GM18867 (cell line): ENCODE results near the gene OR2J3.
"Not testable (repeated sequence)": the region's sequence is repeated elsewhere in the genome, so short reads cannot be mapped to it uniquely, and the experiment has no call there.

Experiments used
- ATAC-seq: cut with Tn5 transposase; IDR thresholded peaks from one replicate; pipeline ENCODE4 v1.9.1; 2021; ENCODE audit warnings: mild to moderate bottlenecking, moderate library complexity; ENCODE audit not compliant: unreplicated experiment

OR2J3 gene

DNA sequence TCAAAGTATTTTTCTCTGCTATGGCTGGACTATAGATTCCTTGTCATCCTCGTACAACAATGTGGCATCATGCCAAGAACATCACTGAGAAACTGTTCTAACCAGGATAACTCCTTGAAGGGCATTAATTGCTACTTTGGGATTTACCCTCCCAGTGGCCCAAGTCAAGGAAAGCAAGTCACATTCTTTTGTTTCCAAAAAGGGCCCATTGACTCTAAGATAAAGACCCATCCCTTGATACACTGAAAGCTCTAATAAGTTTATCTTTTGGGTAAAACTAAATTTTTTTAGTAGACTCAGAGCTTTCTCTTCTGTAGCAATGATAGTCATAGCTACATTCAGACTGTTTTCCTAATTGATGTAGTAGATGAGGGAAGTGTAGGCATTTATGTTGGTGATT lies at the start of gene OR2J3:
Gene OR2J3 (plus strand): TSS at position 301 of the 400 bp plus-strand sequence. CDS start 3,833 bp downstream, outside the sequence.
- ATAC-seq: no peak

DNA sequence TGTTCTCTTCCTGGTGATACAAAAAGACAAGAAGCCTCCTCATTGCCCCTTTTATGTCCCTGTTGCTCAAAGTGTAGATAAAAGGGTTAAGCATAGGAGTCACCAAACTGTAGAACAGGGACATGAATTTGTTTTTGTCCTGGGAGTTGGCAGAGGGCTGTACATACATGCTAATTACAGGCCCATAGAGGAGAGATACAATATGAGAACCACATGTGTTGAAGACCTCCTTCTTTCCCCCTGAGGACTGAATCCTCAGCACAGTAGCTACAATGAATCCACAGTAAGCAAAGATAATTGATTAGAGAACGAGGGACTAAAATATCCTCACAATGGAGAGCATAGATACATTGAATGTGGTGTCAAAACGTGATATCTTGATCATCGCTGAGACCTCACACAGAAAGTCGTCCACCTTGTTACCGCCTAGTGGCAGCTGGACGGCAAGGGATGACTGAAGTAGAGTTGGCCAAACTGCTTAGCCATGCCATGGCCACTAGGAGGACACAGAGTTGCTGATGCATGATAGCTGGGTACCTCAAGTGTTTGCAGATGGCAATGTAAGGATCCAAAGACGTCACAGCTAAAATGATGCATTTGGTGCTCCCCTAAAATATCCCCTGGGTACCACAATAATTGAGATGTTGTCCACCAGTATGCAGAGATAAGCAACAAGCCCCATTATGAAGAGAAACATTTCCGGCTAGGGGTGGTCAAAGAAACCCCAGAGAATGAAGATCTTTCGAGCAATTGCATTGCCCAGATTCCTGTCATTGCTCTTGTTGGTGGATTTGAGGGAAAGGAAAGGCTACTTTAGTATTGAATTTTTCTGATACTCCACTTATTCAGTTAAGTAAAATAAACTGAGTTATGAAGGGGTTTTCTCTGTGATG lies 35.8 kb upstream of the OR2J3 start:
- peak; percentile 81 for ATAC-seq

DNA sequence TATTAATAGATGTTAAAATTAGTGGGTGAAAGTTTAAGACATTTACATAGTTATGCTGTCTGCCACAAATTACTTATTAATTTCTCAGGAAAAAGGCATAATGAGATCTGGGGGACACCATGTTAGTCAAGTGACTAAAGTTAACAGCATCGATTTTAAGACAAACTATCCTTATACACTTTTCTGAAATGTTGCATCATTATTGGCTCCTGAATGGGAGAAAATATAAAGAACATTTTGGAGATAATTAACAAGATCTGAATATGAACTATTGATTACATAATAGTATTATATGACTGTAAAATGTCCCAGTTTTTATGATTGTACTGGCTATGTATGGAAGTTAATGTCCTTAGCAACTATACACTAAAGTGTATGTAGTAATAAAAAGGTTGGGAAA lies 28.7 kb upstream of the OR2J3 start:
- no peak for ATAC-seq

DNA sequence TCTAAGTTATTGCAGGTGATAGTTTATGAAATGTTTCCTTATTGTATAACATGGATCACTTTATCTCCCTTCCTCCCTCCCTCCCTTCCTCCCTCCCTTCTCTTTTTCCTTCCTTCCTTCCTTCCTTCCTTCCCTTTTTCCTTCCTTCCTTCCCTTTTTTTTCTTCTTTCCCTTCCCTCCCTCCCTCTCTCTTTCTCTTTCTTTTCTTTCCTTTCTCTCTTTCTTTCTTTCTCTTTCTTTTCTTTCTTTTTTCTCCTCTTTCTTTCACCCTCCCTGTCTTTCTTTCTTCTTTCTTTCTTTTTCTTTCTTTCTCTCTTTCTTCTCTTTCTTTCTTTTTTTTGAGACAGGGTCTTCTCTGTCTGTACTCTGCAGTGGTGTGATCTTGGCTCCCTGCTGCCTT lies 26.5 kb upstream of the OR2J3 start:
- ATAC-seq: no peak

DNA sequence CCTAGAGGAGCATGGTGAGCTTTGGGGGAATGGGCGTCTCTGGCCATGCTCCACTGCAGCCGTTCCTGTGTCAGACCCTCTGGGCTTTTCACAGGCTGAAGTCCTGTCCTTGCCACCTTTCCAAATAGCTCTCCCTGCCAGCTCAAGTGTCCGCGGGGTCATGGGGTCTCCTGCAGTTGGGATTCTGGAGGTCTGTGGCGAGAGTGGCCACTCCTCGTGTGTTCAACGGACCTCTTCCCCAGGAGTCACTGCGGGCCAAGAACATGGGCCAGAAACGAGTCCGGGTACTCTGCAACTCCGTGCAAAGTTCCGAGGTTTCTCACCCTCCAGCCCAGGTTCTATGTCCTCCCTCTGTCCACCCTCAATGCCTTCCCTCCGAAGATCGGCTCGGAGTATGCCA lies 25.4 kb upstream of the OR2J3 start:
- ATAC-seq: no peak

DNA sequence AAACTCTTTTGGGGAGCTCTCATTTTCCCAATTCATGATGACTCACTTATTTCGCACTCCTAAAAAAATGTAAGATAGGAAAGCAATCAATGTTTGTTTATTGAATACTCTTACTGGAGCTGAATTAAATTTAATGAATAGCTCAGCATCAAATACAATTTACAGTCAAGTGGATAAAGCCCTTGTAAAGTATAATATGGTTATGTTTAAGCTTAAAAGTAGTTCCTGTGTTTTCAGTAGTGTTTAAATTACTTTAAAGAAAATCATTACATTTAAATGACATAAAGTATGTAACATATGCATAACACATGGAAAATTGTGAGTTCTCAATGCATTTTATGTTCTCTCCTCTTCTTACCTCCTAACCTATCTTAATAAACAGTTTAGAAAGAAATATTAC lies 20.6 kb upstream of the OR2J3 start, which contains the start of gene OR2B3:
Gene OR2B3 (minus strand): TSS at position 101 of the 400 bp plus-strand sequence. CDS start 65 bp downstream, at position 36.
- no peak for ATAC-seq

DNA sequence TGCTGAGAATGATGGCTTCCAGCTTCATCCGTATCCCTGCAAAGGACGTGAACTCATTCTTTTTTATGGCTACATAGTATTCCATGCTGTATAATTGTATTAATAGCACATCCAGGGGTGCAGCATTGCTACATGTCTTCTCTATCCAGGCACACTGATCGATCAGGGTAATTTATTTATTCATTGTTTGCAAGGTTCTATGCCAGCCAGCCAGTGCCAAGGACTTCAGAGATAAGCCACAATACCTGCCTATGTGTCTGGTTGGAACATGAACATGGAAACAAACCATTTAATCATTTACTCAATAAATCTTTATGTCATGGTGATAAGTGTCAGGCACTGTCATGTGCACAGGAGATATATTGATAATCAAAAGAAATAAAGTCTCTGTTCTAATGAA lies 14.9 kb upstream of the OR2J3 start:
- no peak for ATAC-seq

DNA sequence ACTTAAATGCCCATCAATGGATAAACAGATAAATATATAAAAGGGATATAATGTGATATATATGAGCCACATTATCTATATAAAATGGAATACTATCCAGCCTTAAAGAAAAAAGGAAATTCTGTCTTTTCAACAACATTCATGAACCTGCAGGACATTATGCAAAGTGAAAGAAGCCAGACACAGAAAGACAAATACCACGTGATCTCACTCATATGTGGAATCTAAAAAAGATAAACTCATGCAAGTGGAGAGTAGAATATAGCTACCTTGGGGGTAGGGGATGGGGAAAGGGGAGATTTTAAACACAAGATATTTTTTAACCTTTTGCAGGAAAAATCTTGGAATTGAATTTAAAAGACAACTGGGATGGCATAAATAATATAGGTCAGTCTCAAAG lies 10.1 kb upstream of the OR2J3 start:
- ATAC-seq: no peak

DNA sequence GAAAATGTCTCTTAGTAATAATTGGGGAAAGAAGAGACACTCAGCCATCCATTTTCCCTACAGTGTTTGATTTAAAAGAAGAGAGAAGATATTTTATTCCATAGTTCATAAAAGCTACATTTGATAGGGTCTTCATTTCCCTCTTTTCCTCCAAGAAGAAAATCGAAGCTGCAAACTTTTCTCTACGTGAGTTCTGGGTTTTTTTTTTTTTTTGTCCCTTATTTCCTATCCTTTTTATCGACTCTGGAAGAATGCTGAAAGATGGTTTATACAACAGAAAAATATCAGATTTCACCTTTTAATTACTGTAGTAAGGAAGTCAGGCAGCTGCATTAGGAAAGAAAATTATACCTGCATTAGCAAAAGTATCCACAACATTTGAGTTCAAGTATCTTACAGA lies 8.7 kb upstream of the OR2J3 start, which contains the start of gene OR2J1:
Gene OR2J1 (plus strand): TSS at position 301 of the 400 bp plus-strand sequence. CDS start 1,453 bp downstream, outside the sequence.
- no peak for ATAC-seq

DNA sequence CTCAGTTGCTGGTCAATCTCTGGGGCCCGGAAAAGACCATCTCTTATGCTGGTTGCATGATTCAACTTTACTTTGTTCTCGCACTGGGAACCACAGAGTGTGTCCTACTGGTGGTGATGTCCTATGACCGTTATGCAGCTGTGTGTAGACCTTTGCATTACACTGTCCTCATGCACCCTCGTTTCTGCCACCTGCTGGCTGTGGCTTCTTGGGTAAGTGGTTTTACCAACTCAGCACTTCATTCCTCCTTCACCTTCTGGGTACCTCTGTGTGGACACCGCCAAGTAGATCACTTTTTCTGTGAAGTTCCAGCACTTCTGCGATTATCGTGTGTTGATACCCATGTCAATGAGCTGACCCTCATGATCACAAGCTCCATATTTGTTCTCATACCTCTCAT lies 4.3 kb downstream of the OR2J3 start:
- ATAC-seq: no peak

DNA sequence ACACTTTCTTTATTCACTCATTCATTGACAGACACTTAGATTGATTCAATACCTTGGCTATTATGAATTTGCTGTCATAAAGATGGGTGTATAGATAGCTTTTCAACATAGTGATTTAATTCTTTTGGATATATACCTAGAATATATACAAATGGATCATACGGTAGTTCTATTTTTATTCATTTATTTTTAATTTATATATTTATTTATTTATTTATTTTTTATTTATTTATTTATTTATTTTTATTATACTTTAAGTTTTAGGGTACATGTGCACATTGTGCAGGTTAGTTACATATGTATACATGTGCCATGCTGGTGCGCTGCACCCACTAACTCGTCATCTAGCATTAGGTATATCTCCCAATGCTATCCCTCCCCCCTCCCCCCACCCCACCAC lies 7.1 kb downstream of the OR2J3 start:
- ATAC-seq: not testable (repeated sequence)

DNA sequence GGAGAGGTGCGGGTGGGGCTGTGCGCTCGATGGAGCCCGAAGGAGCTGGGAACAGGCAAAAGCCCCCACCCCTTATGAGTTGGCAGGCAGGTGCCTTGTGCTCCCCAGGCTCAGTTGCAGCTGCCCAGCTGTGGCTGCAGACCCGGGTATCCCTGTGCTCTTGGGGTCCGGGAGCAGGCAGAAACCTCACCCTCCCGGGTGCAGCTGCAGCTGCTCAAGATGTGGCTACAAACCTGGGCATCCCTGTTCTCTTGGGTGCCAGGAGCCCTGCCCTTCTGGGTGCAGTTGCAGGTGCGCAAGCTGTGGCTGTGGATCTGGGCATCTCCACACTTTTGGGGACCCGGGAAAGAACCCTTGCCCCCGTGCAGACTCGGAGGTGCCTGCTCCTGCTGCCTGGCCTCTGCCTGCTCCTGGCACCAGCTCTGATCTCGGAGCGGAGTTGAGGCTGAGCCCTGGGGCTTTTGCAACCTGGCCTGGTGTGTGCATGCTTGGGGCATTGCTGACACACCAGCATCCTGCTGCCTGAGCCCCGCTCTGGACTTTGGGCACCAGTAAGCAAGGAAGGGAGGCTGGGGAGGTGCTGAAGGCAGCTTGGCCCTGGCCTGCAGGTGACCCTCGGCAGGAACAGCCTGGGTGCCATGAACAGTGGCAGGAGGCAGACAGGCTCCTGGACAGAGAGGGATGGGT lies 21.6 kb downstream of the OR2J3 start:
- no peak for ATAC-seq

DNA sequence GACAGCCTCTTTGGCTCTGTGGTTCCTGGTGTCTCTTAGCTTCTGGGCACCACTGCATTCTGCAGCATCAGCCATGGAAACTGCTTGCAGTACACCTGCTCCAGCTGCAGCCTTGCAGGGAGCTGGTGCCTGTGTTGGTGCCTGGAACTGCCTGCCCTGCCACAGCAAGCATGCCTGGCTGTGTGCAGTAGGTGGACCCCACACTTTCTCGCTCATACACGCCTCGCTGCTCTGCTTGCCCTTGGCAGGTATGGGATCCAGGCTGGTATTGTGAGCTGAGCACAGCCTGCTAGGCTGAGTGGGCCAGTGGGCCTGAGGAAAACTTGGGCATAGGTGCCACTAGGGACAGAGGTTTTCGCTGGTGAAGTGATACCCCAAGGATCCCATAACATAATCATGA lies 22.8 kb downstream of the OR2J3 start:
- ATAC-seq: no peak

DNA sequence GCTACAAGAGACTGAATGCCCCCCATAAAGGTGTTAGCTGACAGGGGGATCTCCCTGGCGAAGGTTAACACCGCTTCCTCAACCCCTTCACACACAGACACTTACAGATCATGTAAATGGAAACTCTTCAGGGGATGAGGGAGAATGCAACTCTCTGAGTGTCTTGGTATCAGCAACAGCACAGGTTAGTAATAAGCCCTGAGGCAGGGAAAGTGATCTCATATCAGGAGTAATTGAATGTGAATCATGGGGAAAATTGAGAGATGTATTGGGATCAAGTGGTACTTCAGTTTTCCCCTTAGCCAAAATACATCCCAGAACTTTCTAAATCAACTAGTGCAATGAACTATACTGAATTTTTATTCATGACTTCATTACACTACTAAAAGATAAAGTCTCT lies 23.8 kb downstream of the OR2J3 start:
- no peak for ATAC-seq

DNA sequence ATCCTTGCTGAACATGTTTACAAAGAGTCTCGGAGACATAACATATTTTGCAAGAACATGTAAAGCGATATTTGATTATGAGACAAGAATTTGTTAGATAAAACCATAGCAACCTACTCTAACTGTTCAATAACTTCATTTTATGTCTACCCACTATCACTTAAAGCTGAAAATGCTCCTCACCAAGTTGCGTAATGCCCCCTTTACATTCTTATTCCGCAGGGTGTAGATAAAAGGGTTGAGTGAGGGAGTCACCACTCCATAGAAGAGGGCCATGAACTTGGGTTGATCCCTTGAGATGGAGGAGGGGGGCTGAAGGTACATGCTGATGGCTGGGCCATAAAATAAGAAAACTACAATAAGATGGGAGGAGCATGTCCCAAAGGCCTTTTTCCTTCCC lies 29.9 kb downstream of the OR2J3 start:
- no peak for ATAC-seq

DNA sequence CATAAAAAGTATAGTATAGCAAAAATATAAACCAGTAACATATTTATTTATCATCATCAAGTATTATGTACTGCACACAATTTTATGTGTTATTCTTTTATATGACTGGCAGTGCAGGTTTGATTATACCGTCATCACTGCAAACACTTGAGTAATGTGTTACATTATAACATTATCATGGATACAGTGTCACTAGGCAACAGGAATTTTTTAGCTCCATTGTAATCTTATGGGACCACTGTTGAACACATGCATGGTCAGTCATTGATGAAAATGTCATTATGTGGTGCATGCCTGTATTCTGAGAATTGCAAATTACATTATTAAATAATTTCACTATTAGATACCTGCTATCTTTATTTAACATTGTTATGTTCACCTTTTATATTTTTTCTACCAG lies 33.7 kb downstream of the OR2J3 start:
- no peak for ATAC-seq

DNA sequence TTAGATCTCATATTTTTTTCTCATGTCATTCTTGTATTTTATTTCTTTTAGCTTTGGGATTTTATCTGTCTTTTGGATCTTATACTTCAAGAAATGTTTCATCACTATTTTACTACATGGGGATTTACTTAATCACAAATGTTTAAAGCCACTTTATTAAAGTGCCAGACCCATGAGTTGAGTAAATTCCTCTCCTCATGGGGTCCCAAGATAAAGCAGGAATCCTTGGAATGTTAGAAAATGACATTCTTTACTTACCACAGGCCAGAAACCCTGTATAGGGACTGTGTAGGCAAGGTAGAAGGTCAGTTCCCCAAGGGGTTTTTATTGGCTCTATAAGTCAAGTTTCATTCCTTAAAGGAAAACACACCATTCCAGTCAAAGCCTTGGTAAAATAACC lies 34.5 kb downstream of the OR2J3 start:
- no peak for ATAC-seq

DNA sequence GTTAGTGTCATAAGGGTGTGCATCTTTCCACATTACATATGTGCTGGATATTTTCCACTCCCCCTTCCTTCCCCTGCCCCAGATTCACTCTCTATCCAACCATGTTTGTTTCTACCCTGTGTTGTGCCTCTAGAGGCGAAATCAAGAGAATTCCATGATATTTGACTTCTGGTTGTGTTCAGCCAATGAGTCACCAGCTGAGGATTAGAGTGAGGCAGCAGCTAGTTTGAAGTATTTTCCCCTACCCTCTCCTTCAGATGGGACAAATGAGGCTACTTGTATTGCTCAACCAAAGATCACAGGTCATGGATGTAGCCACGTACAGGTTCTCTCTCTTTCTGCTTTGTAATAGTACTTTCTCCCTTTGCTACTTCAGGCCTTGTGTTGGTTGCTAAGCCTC lies 38.3 kb downstream of the OR2J3 start:
- no peak for ATAC-seq

DNA sequence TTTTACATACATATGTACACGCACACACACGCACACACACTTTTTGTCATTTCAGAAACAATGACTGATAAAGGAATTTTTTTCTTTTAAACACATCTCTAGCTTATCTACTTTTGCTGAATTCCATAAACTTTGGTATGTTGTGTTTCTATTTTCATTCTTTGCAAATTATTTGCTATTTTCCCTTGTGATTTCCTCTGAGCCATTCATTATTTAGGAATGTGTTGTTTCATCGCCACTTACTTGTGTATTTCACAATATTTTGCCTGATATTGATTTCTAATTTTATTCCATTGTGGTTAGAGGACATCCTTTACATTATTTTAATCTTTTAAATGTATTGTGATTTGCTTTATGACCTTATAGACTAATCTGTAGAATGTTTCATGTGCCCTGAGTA lies 39.2 kb downstream of the OR2J3 start:
- ATAC-seq: no peak

DNA sequence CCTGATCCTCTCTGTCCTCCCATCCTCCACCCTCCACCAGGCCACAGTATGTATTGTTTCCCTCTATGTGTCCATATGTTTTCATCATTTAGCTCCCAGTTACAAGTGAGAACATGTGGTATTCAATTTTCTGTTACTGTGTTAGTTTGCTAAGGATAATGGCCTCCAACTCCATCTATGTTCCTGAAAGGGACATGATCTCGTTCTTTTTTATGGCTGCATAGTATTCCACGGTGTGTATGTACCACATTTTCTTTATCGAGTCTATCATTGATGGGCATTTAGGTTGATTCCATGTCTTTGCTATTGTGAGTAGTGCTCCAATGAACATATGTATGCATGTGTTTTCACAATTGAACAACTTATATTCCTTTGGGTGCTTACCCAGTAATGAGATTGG lies 41.6 kb downstream of the OR2J3 start:
- ATAC-seq: not testable (repeated sequence)

DNA sequence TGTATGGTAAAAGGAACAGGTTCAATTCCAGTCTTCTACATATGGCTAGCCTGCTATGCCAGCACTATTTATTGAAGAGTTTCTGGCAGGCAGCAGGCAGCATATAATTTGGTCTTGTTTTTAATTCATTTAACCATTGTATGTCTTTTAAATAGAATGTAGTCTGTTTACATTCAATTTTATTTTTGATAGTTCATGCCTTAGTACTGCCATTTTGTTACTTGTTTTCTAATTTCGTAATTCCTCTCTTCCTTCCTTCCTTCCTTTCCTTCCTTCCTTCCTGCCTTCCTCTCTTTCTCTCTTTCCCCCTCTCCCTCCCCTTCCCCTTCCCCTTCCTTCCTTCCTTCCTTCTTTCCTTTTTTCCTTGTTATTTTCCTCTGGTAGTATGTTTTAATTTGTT lies 45.2 kb downstream of the OR2J3 start:
- no peak for ATAC-seq

DNA sequence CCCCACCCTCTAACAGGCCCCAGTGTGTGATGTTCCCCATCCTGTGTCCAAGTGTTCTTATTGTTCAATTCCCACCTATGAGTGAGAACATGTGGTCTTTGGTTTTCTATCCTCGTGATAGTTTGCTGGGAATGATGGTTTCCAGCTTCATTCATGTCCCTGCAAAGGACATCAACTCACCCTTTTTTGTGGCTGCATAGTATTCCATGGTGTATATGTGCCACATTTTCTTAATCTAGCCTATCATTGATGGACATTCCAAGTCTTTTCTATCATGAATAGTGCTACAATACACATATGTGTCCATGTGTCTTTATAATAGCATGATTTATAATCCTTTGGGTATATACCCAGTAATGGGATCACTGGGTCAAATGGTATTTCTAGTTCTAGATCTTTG lies 47.3 kb downstream of the OR2J3 start:
- ATAC-seq: not testable (repeated sequence)
